ENCODE measurements around the gene MMP1. TPM values are rescaled to one million over a fixed set of nuclear protein-coding genes. Genes with fewer than 3 reads are reported as not detected.

MMP1 gene
- polyA plus RNA-seq, 1 of the 3 experiments (the other 2 are of a cell fraction), result 5.9 TPM

DNA sequence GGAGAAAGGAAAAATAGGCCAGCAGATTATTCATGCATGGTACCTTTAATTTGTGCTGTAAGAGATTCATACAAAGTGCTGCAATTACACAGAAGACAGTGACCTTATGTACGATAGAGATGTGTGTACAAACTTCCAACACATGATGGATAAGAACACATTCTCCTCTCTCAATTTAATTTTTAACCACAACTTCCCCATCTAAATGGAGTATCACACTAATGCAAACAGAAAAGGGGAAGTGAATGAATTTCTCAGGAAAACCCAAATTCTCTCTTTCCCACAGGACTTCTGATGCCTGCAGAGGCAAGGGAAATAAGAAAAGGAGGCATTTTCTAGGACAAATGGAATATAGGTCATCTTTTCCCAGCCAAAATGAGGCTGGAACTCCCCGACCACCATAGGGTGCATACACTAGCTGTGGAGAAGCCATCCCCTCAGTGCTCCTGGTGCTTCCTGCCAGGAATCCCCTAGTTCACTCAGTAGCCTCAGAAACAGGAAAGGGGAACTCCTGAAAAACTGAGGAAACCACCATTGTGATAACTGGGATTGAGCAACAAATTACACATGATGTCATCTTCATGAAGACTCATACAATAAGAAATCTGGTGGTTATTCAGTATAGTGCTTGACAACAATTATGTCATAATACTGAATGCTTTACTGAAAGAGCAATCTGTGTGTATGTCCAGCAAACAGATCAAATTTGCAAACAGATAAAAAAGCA is 40.0 kb downstream of the MMP1 start:
- H3K9me2 ChIP-seq, result no peaks in the 10 kb centered on the region
- no peaks in the 10 kb centered on the region; the same call in 1 of the 2 replicates for H3K27me3 ChIP-seq (ENCODE audit: insufficient read depth)
- H3K79me2 ChIP-seq (ENCODE audit: insufficient read depth), result no peaks in the 10 kb centered on the region
- ChIA-PET POLR2A (no interaction called here), CTCF (interaction anchor here (0.7 kb wide), 1 partner anchor 11 kb away, joined by 3 read pairs; no protein-coding TSS in a partner anchor)
- H2AFZ ChIP-seq (ENCODE audit: low read depth), result no peak overlapping the region
- H3K4me3 ChIP-seq (ENCODE audit: low read depth in 2 of 2, low read length in 1 of 2), result no peak overlapping the region
- H3K4me2 ChIP-seq, result no peak overlapping the region
- no peak for DNase-seq
- peaks cover 31% of the 10 kb centered on the region for H3F3A ChIP-seq (replicated peaks; ENCODE audit: insufficient read depth)
- no peak overlapping the region for H3K9ac ChIP-seq
- no peaks in the 10 kb centered on the region for H3K36me3 ChIP-seq (replicated peaks in 1 of 2; ENCODE audit: control insufficient read depth in 1 of 2, insufficient read depth in 2 of 2, low read length in 1 of 2)
- no peaks in the 10 kb centered on the region for H4K20me1 ChIP-seq (ENCODE audit: insufficient read depth)
- TF ChIP-seq EZH2phosphoT487 (IDR thresholded peaks at IDR 0.05; ENCODE audit: borderline replicate concordance, low read depth) (no peak), MAX (IDR thresholded peaks at IDR 0.05; ENCODE audit: low read depth) (no peak), SIN3A (IDR thresholded peaks at IDR 0.05; ENCODE audit: borderline replicate concordance, low read depth, low read length) (no peak), USF1 (IDR thresholded peaks at IDR 0.05; ENCODE audit: borderline replicate concordance, low read depth) (no peak), MEF2A (IDR thresholded peaks at IDR 0.05; ENCODE audit: borderline replicate concordance, low read depth) (no peak), GATA2 (CRISPR knock-in tag; IDR thresholded peaks at IDR 0.05) (no peak), CHD2 (IDR thresholded peaks at IDR 0.05; ENCODE audit: low read length, partially characterized antibody) (no peak), FOXJ3 (CRISPR knock-in tag; IDR thresholded peaks at IDR 0.05) (no peak), YY1 (IDR thresholded peaks at IDR 0.05; ENCODE audit: low read depth) (no peak), RAD21 (IDR thresholded peaks at IDR 0.05; ENCODE audit: low read length) (no peak), POLR2AphosphoS5 (IDR thresholded peaks at IDR 0.05; ENCODE audit: low read depth, low read length) (no peak), RXRA (IDR thresholded peaks at IDR 0.05; ENCODE audit: borderline replicate concordance, low read depth) (no peak), JUND (IDR thresholded peaks at IDR 0.05) (no peak), FOXM1 (IDR thresholded peaks at IDR 0.05; ENCODE audit: low read depth) (no peak), CTCF (IDR thresholded peaks at IDR 0.05) (no peak)
- 61% methylated on average over 2 of the region's 2 CpGs for WGBS (ENCODE audit: low lambda C conversion rate)
- peaks cover 0 to 31% of the 10 kb centered on the region in 2 experiments; a peak in 2 of 4 replicates for H3K4me1 ChIP-seq (ENCODE audit: control insufficient read depth in 1 of 2, insufficient read depth in 2 of 2, low read depth in 1 of 2, low read length in 1 of 2)
- no peak overlapping the region for H3K27ac ChIP-seq (ENCODE audit: low read depth in 2 of 2, low read length in 1 of 2)
- H3K9me3 ChIP-seq, result no peaks in the 10 kb centered on the region

DNA sequence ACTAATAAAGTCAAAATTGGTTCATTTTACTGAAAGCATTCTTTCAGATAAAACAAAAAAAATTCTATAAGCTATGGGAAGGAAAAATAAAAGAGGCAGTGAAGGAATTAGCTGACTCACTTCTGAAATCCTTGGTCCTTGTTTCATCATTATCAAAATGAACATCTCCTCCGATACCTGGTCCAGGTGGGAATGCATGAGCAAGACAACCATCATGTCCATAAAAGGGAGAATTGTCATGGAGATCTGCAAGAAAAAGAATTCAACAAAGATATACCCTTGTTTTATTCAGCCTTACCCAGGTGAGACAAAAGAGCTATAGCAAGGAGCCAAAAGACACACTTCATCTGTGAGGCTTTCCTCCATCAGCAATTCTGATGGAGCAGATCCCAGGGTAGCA is 44.7 kb downstream of the MMP1 start:
- Histone ChIP-seq H3K4me3 (ENCODE audit: low read depth in 2 of 2, low read length in 1 of 2) (no peak overlapping the region), H3K36me3 (replicated peaks in 1 of 2; ENCODE audit: control insufficient read depth in 1 of 2, insufficient read depth in 2 of 2, low read length in 1 of 2) (no peaks in the 10 kb centered on the region), H3K9me2 (no peaks in the 10 kb centered on the region), H3K27me3 (ENCODE audit: insufficient read depth) (peaks cover 10% of the 10 kb centered on the region; the same call in 1 of the 2 replicates), H2AFZ (ENCODE audit: low read depth) (no peak overlapping the region), H3K4me2 (no peak overlapping the region), H3K27ac (ENCODE audit: low read depth in 2 of 2, low read length in 1 of 2) (no peak overlapping the region), H3K9me3 (no peaks in the 10 kb centered on the region), H4K20me1 (ENCODE audit: insufficient read depth) (no peaks in the 10 kb centered on the region), H3K79me2 (ENCODE audit: insufficient read depth) (no peaks in the 10 kb centered on the region), H3K9ac (no peak overlapping the region), H3K4me1 (ENCODE audit: control insufficient read depth in 1 of 2, insufficient read depth in 2 of 2, low read depth in 1 of 2, low read length in 1 of 2) (no peaks in the 10 kb centered on the region), H3F3A (replicated peaks; ENCODE audit: insufficient read depth) (no peaks in the 10 kb centered on the region)
- CTCF ChIA-PET, result no interaction called here
- WGBS (ENCODE audit: low lambda C conversion rate), result 100% methylated on average over 1 of the region's 1 CpG
- DNase-seq, result no peak
- POLR2A ChIA-PET, result no interaction called here
- TF ChIP-seq GATA2 (CRISPR knock-in tag; IDR thresholded peaks at IDR 0.05), result no peak
- TF ChIP-seq, protein P1, sequence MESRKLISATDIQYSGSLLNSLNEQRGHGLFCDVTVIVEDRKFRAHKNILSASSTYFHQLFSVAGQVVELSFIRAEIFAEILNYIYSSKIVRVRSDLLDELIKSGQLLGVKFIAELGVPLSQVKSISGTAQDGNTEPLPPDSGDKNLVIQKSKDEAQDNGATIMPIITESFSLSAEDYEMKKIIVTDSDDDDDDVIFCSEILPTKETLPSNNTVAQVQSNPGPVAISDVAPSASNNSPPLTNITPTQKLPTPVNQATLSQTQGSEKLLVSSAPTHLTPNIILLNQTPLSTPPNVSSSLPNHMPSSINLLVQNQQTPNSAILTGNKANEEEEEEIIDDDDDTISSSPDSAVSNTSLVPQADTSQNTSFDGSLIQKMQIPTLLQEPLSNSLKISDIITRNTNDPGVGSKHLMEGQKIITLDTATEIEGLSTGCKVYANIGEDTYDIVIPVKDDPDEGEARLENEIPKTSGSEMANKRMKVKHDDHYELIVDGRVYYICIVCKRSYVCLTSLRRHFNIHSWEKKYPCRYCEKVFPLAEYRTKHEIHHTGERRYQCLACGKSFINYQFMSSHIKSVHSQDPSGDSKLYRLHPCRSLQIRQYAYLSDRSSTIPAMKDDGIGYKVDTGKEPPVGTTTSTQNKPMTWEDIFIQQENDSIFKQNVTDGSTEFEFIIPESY (IDR thresholded peaks at IDR 0.05; ENCODE audit: borderline replicate concordance, low read depth), result no peak
- no peak for TF ChIP-seq TCF12 (IDR thresholded peaks at IDR 0.05)
- no peak for TF ChIP-seq POLR2AphosphoS5 (IDR thresholded peaks at IDR 0.05; ENCODE audit: low read depth, low read length)
- no peak for TF ChIP-seq GABPA (IDR thresholded peaks at IDR 0.05; ENCODE audit: low read depth)
- TF ChIP-seq SMC3 (IDR thresholded peaks at IDR 0.05; ENCODE audit: low read depth, low read length), result no peak
- TF ChIP-seq NRF1 (IDR thresholded peaks at IDR 0.05; ENCODE audit: low read depth, low read length), result no peak
- no peak for TF ChIP-seq FOXM1 (IDR thresholded peaks at IDR 0.05; ENCODE audit: low read depth)
